DLD1 (cell line): ENCODE measurements around the gene IFRD1.
"Not testable (repeated sequence)": the region's sequence is repeated elsewhere in the genome, so short reads cannot be mapped to it uniquely, and the experiment has no call there.

Experiments used
- in situ Hi-C: cut with HindIII; loops from 2 replicates; pipeline ENCODE4 v1.10.0; 2017; ENCODE audit warnings: low sequenced_read_pairs

The IFRD1 gene

GRCh38 chr7:112510743-112511110 is 60.5 kb downstream of the IFRD1 start:
- in situ Hi-C loops: no loop called here

- in situ Hi-C loops: no loop called here
These were observed 61.4 kb downstream of the IFRD1 start for GRCh38 chr7:112511451-112512202.

- in situ Hi-C loops: no loop called here
These were observed 62.4 kb downstream of the IFRD1 start for GRCh38 chr7:112512451-112513210.

- in situ Hi-C loops: no loop called here
These were observed 65.7 kb downstream of the IFRD1 start for GRCh38 chr7:112515989-112516388.

GRCh38 chr7:112516418-112516817 is 66.2 kb downstream of the IFRD1 start:
- in situ Hi-C loops: not testable (repeated sequence)

GRCh38 chr7:112517487-112517886 is 67.2 kb downstream of the IFRD1 start:
- in situ Hi-C loops: no loop called here

- in situ Hi-C loops: no loop called here
These were observed 70.5 kb downstream of the IFRD1 start for GRCh38 chr7:112520787-112521186.

- in situ Hi-C loops: no loop called here
These were observed 71.7 kb downstream of the IFRD1 start for GRCh38 chr7:112521942-112522341.

GRCh38 chr7:112523871-112524270 is 73.6 kb downstream of the IFRD1 start:
- in situ Hi-C loops: no loop called here
